NCI-H510A (cell line): ENCODE results near the gene MINDY3.
"Not testable (repeated sequence)": the region's sequence is repeated elsewhere in the genome, so short reads cannot be mapped to it uniquely, and the experiment has no call there.

ENCODE experiments used
- DNase-seq: peaks from one replicate; lab custom pipeline; 2025; lab: John Stamatoyannopoulos, UW

MINDY3 gene

GRCh38 chr10:15780353-15781135, 79.8 kb downstream of the MINDY3 start:
- DNase-seq: no peak

DNA sequence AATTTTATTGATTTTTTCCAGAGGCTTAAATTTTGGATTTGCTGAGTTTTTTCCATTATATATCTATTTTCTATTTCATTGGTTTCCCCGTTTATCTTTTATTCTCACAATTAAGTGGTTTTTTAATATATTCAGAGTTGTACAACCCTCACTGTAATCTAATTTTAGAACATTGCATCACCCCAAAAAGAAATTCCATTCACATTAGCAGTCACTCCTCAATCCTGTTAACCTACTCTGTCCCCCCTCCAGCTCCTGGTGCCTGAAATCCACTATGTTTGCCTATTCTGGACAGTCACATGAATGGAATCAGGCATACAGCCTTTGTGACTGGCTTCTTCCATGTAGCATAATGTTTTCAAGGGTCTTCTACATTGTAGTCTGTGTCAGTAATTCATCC, 84.8 kb downstream of the MINDY3 start:
- no peak for DNase-seq

GRCh38 chr10:15774534-15774933, 85.8 kb downstream of the MINDY3 start:
- DNase-seq: not testable (repeated sequence)

- no peak for DNase-seq
Observed at GRCh38 chr10:15764892-15765454, 95.3 kb downstream of the MINDY3 start.

DNA sequence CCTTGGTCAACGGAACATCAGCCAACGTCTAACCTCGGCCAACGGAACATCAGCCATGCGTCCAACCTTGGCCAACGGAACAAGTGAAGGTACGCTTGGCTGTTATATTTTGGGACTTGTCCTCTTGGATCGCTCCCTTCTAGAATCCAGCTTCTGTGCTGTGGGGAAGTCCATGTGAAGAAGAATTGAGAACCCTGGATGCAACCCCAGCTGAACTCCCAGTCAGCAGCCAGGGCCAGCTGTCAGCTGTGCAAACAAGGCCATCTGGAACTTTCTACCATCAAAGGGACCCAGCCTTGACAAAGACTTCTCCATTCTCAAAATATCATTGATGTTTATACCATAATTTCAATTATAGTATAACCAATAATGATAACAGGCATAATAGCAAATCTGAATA, 97.3 kb downstream of the MINDY3 start:
- DNase-seq: no peak

DNA sequence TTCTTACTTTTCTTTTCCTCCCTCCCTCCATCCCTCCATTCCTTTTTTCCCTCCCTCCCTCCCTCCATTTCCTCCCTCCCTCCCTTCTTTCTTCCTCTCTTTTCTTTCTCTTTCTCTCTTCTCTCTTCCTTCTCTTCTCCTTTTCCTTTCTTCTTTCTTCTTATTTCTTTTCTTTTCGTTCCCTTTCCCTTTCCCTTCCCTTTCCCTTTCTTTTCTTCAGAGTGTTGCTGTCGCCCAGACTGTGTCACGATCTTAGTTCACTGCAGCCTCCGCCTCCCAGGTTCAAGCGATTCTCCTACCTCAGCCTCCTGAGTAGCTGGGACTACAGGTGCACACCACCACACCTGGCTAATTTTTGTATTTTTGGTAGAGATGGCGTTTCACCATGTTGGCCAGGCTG, 98.1 kb downstream of the MINDY3 start:
- DNase-seq: not testable (repeated sequence)

- not testable (repeated sequence) for DNase-seq
Observed at GRCh38 chr10:15761224-15761623, 99.1 kb downstream of the MINDY3 start.

GRCh38 chr10:15760681-15761080, 99.6 kb downstream of the MINDY3 start:
- no peak for DNase-seq

GRCh38 chr10:15759265-15759664, 101.0 kb downstream of the MINDY3 start:
- no peak for DNase-seq

GRCh38 chr10:15758618-15759017, 101.7 kb downstream of the MINDY3 start:
- no peak for DNase-seq

GRCh38 chr10:15754937-15755336, 105.4 kb downstream of the MINDY3 start:
- no peak for DNase-seq

GRCh38 chr10:15751046-15751445, 109.3 kb downstream of the MINDY3 start:
- no peak for DNase-seq

GRCh38 chr10:15748126-15748525, 112.2 kb downstream of the MINDY3 start:
- no peak for DNase-seq

- no peak for DNase-seq
Observed at GRCh38 chr10:15747632-15748031, 112.7 kb downstream of the MINDY3 start.

- DNase-seq: no peak
Observed at GRCh38 chr10:15745751-15746150, 114.6 kb downstream of the MINDY3 start.

DNA sequence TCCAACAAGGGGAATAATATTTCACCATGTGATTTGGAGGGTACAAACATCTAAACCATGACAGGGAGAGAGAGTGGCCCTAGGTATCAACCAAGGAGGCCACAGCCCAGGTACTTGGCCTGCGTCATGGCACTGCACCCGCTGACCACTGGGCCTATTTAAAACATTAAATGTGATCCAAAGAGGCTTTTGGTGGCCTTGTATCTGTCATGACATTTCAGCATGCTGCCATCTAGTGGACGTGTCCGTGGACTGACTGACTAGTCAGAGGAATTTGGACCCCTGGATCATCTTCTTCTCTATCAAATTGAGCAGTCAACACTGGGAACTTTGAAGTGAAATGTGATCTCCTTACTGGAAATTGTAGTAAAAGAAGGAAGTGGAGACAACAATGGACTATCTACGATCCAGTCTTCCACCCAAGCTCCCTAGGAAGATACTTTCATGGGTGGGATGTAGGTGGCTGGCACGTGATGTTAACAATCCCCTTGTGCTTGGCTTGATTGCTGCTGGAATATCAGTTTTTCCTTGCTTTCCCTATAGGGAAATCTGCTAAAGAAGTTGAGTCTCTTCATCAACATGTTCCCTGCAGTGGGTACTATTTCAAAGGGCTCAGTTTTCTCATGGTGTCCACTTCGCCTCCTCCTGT, 116.0 kb downstream of the MINDY3 start:
- no peak for DNase-seq

DNA sequence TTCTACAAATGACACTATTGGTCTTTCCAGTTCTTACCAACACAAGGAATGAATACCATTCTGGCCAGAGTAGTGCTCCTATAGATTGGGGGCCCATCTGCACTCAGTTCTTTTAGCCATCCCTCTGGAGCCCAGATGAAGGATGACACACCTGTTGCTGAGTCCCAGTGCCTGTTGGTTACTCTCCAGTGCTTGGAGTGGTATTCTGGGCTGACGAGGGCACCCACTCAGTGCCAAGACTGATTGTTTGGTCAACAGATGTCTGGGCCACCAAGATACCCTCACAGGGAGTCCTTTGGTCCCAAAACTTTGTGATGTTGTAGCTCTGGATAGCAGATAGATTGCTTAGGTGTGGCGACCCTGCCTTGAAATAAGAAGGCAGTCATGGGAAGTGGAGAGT, 116.9 kb downstream of the MINDY3 start:
- DNase-seq: no peak

DNA sequence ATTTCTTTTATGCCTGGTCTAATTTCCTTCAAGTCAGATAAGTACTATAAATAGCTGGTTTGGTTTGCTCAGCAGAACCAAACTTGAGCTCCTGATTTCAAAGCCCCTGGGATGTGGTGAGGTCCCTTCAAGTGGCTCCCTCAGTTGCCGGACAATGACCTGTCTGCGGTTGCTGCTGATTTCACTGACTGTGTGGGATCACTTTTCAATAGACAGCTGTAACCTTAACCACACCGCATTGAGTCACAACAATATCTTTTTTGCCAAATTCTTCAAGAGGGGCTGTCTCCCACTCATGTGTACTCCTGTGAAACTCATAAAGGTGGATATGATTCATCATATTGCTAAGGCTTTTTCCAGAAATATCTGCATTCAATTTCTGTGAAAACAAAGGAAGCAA, 117.5 kb downstream of the MINDY3 start:
- no peak for DNase-seq

GRCh38 chr10:15742102-15742501, 118.2 kb downstream of the MINDY3 start:
- DNase-seq: no peak

DNA sequence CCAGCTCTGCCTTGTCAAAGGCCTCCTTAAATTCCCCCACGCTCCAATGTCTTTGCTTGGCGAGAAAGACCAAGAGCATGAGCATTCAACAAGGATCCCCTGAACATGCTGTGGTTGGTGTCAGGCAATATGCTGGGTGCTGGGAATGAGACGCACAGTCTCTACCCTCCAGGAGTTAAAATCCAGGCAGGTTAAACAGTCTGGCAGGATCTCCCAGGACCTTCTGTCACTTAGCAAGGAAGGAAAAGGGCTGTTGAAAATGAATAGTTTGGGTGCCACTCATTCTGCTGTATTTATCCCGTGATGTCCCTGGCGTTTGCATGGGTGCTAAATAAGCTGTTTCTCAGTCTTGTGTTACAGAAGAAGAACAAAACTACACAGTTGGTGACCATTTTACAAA, 118.7 kb downstream of the MINDY3 start:
- no peak for DNase-seq

GRCh38 chr10:15740261-15740660, 120.0 kb downstream of the MINDY3 start:
- DNase-seq: no peak

DNA sequence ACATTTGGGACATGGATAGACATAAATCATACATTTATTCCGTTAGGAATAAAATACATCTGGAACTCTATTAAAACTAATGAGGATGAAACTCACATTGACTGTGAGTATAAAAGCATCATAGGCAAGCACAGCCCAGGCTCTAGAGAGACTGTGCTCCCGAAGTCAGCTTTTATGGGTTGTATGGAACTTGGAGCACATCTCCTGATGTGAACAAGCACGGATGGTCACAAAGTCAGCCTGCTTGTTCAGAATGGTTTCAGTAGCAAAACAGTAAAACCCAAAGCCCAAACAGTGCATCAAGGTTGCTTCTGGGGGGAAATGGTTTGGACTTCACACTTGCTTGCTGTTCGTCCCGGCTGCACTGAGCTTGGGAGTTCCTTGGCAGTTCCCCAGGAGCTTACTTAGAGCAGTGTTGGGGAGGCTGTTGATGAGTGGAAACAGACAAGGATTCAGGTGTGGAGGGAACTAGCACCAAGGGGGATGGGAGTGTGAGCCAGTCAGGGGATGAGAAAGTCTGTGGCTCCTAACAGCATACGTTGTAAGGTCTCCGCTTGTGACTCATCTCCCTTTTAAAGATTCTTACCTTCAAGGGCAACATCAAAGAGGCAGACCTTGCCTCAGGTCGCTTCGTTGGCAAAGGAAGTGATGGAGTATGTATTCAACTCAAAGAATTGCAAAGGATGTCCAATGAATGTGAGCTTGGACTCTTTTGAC, 120.9 kb downstream of the MINDY3 start:
- DNase-seq: no peak
